ENCODE measurements around the gene FAM13B.

Gene FAM13B

GRCh38 chr5:138000102-138000723 lies 32.7 kb downstream of the FAM13B start:
- TF ChIP-seq POLR2AphosphoS5 (IDR thresholded peaks at IDR 0.05; ENCODE audit: low read depth) (no peak), CTCF (IDR thresholded peaks at IDR 0.05; ENCODE audit: insufficient read depth, low read length) (no peak), SPI1 (IDR thresholded peaks at IDR 0.05; ENCODE audit: borderline replicate concordance, low read depth) (no peak), GABPA (IDR thresholded peaks at IDR 0.05; ENCODE audit: low read depth) (no peak)
- TF ChIP-seq, protein P1, sequence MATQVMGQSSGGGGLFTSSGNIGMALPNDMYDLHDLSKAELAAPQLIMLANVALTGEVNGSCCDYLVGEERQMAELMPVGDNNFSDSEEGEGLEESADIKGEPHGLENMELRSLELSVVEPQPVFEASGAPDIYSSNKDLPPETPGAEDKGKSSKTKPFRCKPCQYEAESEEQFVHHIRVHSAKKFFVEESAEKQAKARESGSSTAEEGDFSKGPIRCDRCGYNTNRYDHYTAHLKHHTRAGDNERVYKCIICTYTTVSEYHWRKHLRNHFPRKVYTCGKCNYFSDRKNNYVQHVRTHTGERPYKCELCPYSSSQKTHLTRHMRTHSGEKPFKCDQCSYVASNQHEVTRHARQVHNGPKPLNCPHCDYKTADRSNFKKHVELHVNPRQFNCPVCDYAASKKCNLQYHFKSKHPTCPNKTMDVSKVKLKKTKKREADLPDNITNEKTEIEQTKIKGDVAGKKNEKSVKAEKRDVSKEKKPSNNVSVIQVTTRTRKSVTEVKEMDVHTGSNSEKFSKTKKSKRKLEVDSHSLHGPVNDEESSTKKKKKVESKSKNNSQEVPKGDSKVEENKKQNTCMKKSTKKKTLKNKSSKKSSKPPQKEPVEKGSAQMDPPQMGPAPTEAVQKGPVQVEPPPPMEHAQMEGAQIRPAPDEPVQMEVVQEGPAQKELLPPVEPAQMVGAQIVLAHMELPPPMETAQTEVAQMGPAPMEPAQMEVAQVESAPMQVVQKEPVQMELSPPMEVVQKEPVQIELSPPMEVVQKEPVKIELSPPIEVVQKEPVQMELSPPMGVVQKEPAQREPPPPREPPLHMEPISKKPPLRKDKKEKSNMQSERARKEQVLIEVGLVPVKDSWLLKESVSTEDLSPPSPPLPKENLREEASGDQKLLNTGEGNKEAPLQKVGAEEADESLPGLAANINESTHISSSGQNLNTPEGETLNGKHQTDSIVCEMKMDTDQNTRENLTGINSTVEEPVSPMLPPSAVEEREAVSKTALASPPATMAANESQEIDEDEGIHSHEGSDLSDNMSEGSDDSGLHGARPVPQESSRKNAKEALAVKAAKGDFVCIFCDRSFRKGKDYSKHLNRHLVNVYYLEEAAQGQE (IDR thresholded peaks at IDR 0.05; ENCODE audit: insufficient replicate concordance, low read depth) = no peak
- Histone ChIP-seq H3K4me3 (replicated peaks; ENCODE audit: insufficient read depth, low read length) (no peak overlapping the region), H3K27me3 (ENCODE audit: insufficient read depth, poor library complexity, severe bottlenecking) (no peaks in the 10 kb centered on the region), H3K27ac (replicated peaks) (no peak overlapping the region)
- DNase-seq (ENCODE audit: low read depth in 1 of 2, low spot score in 1 of 2) = no peak

DNA sequence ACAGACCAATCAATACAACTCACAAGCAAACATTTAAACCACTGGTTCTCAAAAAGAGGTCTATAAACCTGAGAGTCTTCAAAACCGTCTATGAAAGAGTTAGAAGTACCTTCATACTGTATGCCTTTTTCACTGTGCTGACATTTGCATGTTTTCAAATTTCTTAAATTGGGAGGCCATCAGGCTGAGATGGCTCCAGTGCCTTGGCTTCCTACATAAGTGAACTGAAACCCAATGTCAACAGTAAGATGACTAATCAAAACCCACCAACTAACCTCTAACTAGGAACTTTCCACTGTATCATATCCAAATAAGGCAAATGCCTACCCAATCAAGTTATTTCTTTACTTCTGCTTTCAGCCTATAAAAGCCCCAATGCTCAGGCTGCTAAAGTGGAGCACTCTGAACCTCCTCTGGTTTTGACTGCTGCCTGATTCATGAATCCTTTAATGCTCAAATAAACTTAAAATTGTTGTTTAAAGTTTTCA lies 35.1 kb downstream of the FAM13B start:
- DNase-seq (ENCODE audit: low read depth in 1 of 2, low spot score in 1 of 2) = peak; percentile 1 to 10
- Histone ChIP-seq H3K27ac (replicated peaks) (no peak overlapping the region; the same call in 1 of the 2 replicates), H3K27me3 (ENCODE audit: insufficient read depth, poor library complexity, severe bottlenecking) (no peaks in the 10 kb centered on the region), H3K4me3 (replicated peaks; ENCODE audit: insufficient read depth, low read length) (no peak overlapping the region)
- TF ChIP-seq, protein P1 (IDR thresholded peaks at IDR 0.05; ENCODE audit: insufficient replicate concordance, low read depth) = no peak
- no peak for TF ChIP-seq GABPA (IDR thresholded peaks at IDR 0.05; ENCODE audit: low read depth)
- no peak for TF ChIP-seq CTCF (IDR thresholded peaks at IDR 0.05; ENCODE audit: insufficient read depth, low read length)
- no peak for TF ChIP-seq POLR2AphosphoS5 (IDR thresholded peaks at IDR 0.05; ENCODE audit: low read depth)
- TF ChIP-seq SPI1 (IDR thresholded peaks at IDR 0.05; ENCODE audit: borderline replicate concordance, low read depth) = no peak

DNA sequence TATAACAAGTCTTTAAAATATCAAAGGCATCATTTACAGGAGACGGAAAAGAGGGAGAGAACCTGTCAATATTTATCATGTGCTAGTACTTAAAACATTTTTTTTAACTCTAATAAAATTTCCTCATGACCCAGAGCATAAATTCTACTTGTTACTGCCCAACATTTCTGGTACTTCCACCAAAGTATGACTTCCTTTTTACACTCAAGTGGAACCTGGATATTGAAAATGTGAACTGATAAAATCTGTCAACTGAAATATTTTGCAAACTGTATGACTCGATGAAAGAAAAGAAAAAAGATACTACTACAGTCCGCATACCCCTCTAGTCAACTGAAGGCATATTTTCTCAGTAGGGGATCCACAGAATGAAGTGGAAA lies 37.1 kb downstream of the FAM13B start:
- TF ChIP-seq SPI1 (IDR thresholded peaks at IDR 0.05; ENCODE audit: borderline replicate concordance, low read depth) = 0 out of 2 replicates have a peak, but pooled peaks have one; percentile 15
- TF ChIP-seq GABPA (IDR thresholded peaks at IDR 0.05; ENCODE audit: low read depth) = no peak
- TF ChIP-seq, protein P1 (IDR thresholded peaks at IDR 0.05; ENCODE audit: insufficient replicate concordance, low read depth) = no peak
- no peak for TF ChIP-seq CTCF (IDR thresholded peaks at IDR 0.05; ENCODE audit: insufficient read depth, low read length)
- Histone ChIP-seq H3K27ac (replicated peaks) (peak overlapping the region; percentile 43), H3K27me3 (ENCODE audit: insufficient read depth, poor library complexity, severe bottlenecking) (no peaks in the 10 kb centered on the region)

More for the DNA sequence above, 37.1 kb downstream of the FAM13B start:
- H3K4me3 ChIP-seq (replicated peaks; ENCODE audit: insufficient read depth, low read length) = no peak overlapping the region
- DNase-seq (ENCODE audit: low read depth in 1 of 2, low spot score in 1 of 2) = no peak
